Osteocyte (in vitro differentiated cells): ENCODE data around the gene ZNF692. TPM values are rescaled to one million over a fixed set of nuclear protein-coding genes. Genes with fewer than 3 reads are reported as not detected.
"Not testable (repeated sequence)": the region's sequence is repeated elsewhere in the genome, so short reads cannot be mapped to it uniquely, and the experiment has no call there.

Experiments
- DNase-seq: peaks from one replicate; pipeline ENCODE4 v3.0.0; 2021; ENCODE audit warnings: mixed read lengths; ENCODE audit not compliant: unreplicated experiment; ENCODE audit errors: extremely low spot score
- H3K27ac Mint-ChIP-seq: one replicate; pipeline ENCODE4 v1.8.0; 2021; ENCODE audit warnings: mild to moderate bottlenecking, mixed read lengths; ENCODE audit not compliant: unreplicated experiment
- H3K27me3 Mint-ChIP-seq: one replicate; pipeline ENCODE4 v1.8.0; 2021; ENCODE audit warnings: mixed read lengths; ENCODE audit not compliant: unreplicated experiment
- H3K36me3 Mint-ChIP-seq: one replicate; pipeline ENCODE4 v1.8.0; 2021; ENCODE audit warnings: mixed read lengths; ENCODE audit not compliant: unreplicated experiment
- H3K4me1 Mint-ChIP-seq: one replicate; pipeline ENCODE4 v1.8.0; 2021; ENCODE audit warnings: mixed read lengths; ENCODE audit not compliant: unreplicated experiment
- H3K4me3 Mint-ChIP-seq: one replicate; pipeline ENCODE4 v1.8.0; 2021; ENCODE audit warnings: mild to moderate bottlenecking, moderate library complexity, mixed read lengths; ENCODE audit not compliant: unreplicated experiment
- H3K9me3 Mint-ChIP-seq: one replicate; pipeline ENCODE4 v1.8.0; 2021; ENCODE audit warnings: mixed read lengths; ENCODE audit not compliant: unreplicated experiment
- CTCF ChIP-seq: fragments of 200-600 bp; sonication (generic); IDR thresholded peaks from 2 replicates; pipeline ENCODE4 v1.5.0; 2021; ENCODE audit warnings: antibody characterized with exemption, mild to moderate bottlenecking, moderate library complexity
- total RNA-seq: library from RNA; stranded (reverse); gene quantifications from 2 replicates; pipeline ENCODE4 v1.2.1, GENCODE V29; 2021

ZNF692 gene
- total RNA-seq, 1 donor from 2014 or later: 39.9 TPM

- Mint-ChIP-seq H3K27me3 (peaks cover 60% of the 10 kb centered on the region), H3K27ac (no peak overlapping the region), H3K36me3 (no peaks in the 10 kb centered on the region), H3K4me1 (no peaks in the 10 kb centered on the region), H3K4me3 (no peak overlapping the region), H3K9me3 (no peaks in the 10 kb centered on the region)
- no peak for DNase-seq
- TF ChIP-seq CTCF: no peak
Measured at GRCh38 chr1:248892590-248892989, 33.7 kb upstream of the ZNF692 start.

GRCh38 chr1:248891758-248892157 is 32.9 kb upstream of the ZNF692 start:
- no peak for TF ChIP-seq CTCF
- no peak overlapping the region for H3K4me3 Mint-ChIP-seq
- no peak overlapping the region for H3K27ac Mint-ChIP-seq
- no peaks in the 10 kb centered on the region for H3K9me3 Mint-ChIP-seq
- H3K36me3 Mint-ChIP-seq: no peaks in the 10 kb centered on the region
- peaks cover 58% of the 10 kb centered on the region for H3K27me3 Mint-ChIP-seq
- peaks cover under 1% of the 10 kb centered on the region for H3K4me1 Mint-ChIP-seq
- DNase-seq: no peak

DNA sequence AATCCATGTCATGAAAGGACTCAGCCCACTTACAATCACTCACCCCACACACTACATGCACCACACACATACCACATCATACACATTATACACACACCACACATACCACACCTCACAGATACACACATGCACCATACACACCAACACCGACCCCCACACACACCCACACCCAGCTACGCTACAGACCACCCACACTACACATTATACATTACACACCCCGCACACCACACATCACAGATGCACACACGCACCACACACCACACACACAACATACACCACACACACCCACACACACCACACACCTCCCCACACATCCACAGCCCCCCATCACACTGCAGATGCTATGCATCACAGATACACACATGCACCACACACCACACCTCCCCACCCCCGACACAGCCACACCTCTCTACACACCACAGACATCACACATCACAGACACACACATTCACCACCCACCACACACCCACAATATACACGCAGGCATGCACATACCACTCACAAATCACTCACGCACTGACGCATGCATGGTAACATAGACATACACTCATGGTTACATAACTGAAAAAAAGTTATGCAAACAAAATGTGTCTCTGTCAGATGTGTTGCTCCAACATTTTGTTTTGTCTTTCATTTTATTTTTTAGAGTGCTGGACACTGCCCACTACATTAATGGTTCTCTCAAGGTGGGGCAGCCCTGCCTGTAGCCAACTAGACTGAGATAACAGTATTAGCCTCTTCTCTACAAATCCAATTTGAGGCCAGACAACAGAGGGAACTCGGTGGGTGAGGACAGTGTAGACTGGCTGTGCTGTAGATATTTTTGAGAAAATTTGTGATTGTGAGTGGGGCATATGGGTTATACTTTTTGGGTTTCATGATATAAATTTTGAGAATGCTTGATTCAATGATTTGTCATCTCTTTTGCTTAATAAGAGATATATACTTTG is 31.9 kb upstream of the ZNF692 start:
- no peak overlapping the region for H3K4me3 Mint-ChIP-seq
- no peak for DNase-seq
- H3K4me1 Mint-ChIP-seq: peaks cover 7% of the 10 kb centered on the region
- peaks cover 60% of the 10 kb centered on the region for H3K27me3 Mint-ChIP-seq
- no peak for TF ChIP-seq CTCF
- no peak overlapping the region for H3K27ac Mint-ChIP-seq
- no peaks in the 10 kb centered on the region for H3K9me3 Mint-ChIP-seq
- no peaks in the 10 kb centered on the region for H3K36me3 Mint-ChIP-seq

DNA sequence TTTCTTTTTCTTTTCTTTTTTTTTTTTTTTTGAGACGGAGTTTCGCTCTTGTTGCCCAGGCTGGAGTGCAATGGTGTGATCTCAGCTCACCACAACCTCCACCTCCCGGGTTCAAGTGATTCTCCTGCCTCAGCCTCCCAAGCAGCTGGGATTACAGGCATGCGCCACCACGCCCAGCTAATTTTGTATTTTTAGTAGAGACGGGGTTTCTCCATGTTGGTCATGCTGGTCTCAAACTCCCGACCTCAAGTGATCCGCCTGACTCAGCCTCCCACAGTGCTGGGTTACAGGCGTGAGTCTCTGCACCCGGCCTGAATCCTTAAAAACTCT is 31.0 kb upstream of the ZNF692 start:
- peaks cover 61% of the 10 kb centered on the region for H3K27me3 Mint-ChIP-seq
- not testable (repeated sequence) for H3K27ac Mint-ChIP-seq, DNase-seq, H3K4me3 Mint-ChIP-seq, H3K4me1 Mint-ChIP-seq, H3K9me3 Mint-ChIP-seq, H3K36me3 Mint-ChIP-seq

- Mint-ChIP-seq H3K9me3 (no peaks in the 10 kb centered on the region), H3K4me3 (no peak overlapping the region), H3K36me3 (no peaks in the 10 kb centered on the region), H3K27ac (no peak overlapping the region), H3K4me1 (peaks cover 7% of the 10 kb centered on the region), H3K27me3 (peaks cover 42% of the 10 kb centered on the region)
- no peak for DNase-seq
- no peak for TF ChIP-seq CTCF
Measured at GRCh38 chr1:248886237-248886895, 27.5 kb upstream of the ZNF692 start.
